Bronchial epithelial cell (primary cell): ENCODE measurements around the gene SYT2. TPM values are rescaled to one million over a fixed set of nuclear protein-coding genes. Genes with fewer than 3 reads are reported as not detected.
"Not testable (repeated sequence)": the region's sequence is repeated elsewhere in the genome, so short reads cannot be mapped to it uniquely, and the experiment has no call there.

Experiments used
- DNase-seq: peaks from one replicate; pipeline ENCODE4 v3.0.0-alpha.2; 2010; ENCODE audit warnings: low read depth
- FAIRE-seq: peaks from 2 replicates; lab custom pipeline; 2011; peaks lifted over from hg19 to GRCh38; lab: Jason Lieb, UNC
- H3K27me3 ChIP-seq: 2 replicates; pipeline ENCODE4 v1.5.1; 2011; ENCODE audit warnings: low read length; ENCODE audit not compliant: control insufficient read depth, insufficient read depth
- H3K36me3 ChIP-seq: 2 replicates; pipeline ENCODE4 v1.5.1; 2011; ENCODE audit warnings: low read length; ENCODE audit not compliant: control insufficient read depth, insufficient read depth
- H3K4me3 ChIP-seq: 2 replicates; pipeline ENCODE4 v1.5.1; 2011; ENCODE audit warnings: mild to moderate bottlenecking, low read depth, low read length, control low read depth
- total RNA-seq: library from RNA; depleted of rRNA; stranded (reverse); fragments of >200 nt; gene quantifications from 2 replicates; pipeline ENCODE4 v1.2.1, GENCODE V29; 2014
- TF ChIP-seq, protein P1 (sequence below): IDR thresholded peaks from 2 replicates; pipeline ENCODE4 v1.5.1; 2011; ENCODE audit warnings: mild to moderate bottlenecking, moderate library complexity, low read length, control low read depth, inconsistent platforms; ENCODE audit not compliant: insufficient read depth, severe bottlenecking

The SYT2 gene
- total RNA-seq, 1 donor from 2014 or later: under 0.01 TPM

DNA sequence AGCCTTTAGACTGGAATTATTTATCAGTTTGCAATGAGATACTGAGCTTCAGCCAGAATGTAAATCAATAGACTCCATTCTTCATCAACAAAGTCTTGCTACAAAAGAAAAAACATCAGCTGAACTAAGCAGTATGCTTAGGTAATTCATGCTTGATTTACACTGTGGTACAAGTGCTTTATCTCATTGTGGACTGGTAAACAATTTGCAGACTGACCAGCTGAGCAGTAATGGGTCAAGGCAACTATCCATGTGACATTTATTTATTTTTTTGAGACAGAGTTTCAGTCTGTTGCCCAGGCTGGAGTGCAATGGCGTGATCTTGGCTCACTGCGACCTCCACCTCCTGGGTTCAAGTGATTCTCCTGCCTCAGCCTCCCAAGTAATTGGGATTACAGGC, 39.8 kb upstream of the SYT2 start:
- H3K27me3 ChIP-seq: no peaks in the 10 kb centered on the region
- H3K36me3 ChIP-seq: peaks cover 21% of the 10 kb centered on the region
- H3K4me3 ChIP-seq: no peak overlapping the region
- no peak for DNase-seq
- FAIRE-seq: no peak
- TF ChIP-seq, protein P1, sequence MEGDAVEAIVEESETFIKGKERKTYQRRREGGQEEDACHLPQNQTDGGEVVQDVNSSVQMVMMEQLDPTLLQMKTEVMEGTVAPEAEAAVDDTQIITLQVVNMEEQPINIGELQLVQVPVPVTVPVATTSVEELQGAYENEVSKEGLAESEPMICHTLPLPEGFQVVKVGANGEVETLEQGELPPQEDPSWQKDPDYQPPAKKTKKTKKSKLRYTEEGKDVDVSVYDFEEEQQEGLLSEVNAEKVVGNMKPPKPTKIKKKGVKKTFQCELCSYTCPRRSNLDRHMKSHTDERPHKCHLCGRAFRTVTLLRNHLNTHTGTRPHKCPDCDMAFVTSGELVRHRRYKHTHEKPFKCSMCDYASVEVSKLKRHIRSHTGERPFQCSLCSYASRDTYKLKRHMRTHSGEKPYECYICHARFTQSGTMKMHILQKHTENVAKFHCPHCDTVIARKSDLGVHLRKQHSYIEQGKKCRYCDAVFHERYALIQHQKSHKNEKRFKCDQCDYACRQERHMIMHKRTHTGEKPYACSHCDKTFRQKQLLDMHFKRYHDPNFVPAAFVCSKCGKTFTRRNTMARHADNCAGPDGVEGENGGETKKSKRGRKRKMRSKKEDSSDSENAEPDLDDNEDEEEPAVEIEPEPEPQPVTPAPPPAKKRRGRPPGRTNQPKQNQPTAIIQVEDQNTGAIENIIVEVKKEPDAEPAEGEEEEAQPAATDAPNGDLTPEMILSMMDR: no peak

DNA sequence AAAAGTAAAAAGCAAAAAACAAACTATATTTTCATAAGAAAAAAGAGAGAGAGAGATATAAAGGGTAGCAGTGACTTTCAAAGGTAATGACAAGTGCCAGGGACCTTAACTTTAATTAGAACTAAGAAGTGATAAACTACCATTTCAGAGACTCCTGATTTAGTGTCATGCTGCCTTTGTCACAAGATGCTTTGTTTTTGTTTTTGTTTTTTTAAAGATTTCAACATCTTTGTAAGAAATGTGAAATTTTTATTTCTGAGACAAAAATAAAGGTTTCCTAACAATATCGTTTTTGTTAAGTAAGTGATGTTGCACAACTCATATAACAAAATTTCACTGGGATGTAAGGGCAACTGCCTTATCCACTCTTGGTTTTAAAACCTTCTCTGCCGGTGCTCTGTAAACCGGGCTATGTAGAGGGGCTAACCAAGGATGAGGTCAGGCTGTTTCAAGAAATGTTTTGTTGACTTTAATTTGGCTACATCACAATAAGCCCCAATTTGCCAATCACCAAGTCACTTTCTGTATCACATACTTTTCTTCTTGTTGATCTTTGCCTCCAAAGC, 35.2 kb upstream of the SYT2 start:
- DNase-seq: no peak
- Histone ChIP-seq H3K4me3 (no peak overlapping the region), H3K27me3 (no peaks in the 10 kb centered on the region), H3K36me3 (peaks cover 25% of the 10 kb centered on the region)
- FAIRE-seq: no peak
- TF ChIP-seq, protein P1: no peak

DNA sequence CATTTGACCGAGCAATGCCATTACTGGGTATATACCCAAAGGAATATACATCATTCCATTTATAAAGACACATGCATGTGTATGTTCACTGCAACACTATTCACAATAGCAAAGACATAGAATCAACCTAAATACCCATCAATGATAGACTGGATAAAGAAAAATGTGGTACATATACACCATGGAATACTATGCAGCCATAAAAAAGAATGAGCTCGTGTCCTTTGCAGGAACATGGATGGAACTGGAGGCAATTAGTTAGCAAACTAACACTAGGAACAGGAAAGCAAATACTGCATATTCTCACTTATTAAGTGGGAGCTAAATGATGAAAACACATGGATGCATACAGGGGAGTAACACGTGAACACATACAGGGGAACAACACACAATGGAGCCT, 34.5 kb upstream of the SYT2 start:
- not testable (repeated sequence) for FAIRE-seq, DNase-seq, H3K4me3 ChIP-seq, H3K27me3 ChIP-seq
- H3K36me3 ChIP-seq: peaks cover 24% of the 10 kb centered on the region

DNA sequence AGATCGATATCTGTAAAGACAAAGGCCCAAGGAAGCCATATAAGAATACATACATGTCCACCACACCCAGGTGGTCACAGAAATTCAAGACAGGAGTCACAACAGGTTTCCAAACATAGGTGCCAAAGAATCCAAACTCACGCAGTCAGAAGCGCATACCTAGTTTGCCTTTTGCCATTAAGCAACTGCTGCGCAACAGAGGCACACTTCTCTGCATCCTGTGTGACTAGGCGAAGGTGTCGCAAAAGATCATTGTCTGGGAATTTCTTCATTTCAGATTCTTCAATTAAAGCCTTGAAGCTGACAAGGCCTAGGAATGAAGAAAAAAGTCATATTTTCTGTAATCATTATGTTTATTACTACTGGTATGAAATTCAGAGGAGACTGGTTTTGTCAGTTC, 32.2 kb upstream of the SYT2 start:
- Histone ChIP-seq H3K4me3 (no peak overlapping the region), H3K27me3 (no peaks in the 10 kb centered on the region), H3K36me3 (peaks cover 20% of the 10 kb centered on the region)
- TF ChIP-seq, protein P1: no peak
- FAIRE-seq (no peak), DNase-seq (no peak)

DNA sequence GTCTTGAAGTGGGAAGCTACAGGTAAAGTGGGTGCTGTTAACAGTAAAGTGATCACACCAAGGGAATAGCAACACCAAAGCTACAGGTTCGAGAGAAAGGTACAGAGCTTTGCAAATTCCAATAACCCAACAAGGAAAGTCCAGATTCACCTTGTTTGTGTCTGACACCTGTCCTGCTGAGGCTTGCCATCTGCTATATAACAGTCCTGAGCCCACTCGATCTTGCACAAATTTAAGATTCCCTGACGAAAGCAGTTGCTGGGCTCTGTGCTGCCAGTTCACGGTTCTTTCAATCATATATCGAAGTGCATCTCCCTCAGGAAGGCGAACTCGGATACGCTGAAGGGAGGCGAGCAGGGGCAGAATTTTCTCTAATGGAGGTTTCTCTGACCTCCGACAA, 23.0 kb upstream of the SYT2 start:
- no peaks in the 10 kb centered on the region for H3K27me3 ChIP-seq
- FAIRE-seq: no peak
- TF ChIP-seq, protein P1: no peak
- peaks cover 40% of the 10 kb centered on the region for H3K36me3 ChIP-seq
- no peak overlapping the region for H3K4me3 ChIP-seq
- no peak for DNase-seq

DNA sequence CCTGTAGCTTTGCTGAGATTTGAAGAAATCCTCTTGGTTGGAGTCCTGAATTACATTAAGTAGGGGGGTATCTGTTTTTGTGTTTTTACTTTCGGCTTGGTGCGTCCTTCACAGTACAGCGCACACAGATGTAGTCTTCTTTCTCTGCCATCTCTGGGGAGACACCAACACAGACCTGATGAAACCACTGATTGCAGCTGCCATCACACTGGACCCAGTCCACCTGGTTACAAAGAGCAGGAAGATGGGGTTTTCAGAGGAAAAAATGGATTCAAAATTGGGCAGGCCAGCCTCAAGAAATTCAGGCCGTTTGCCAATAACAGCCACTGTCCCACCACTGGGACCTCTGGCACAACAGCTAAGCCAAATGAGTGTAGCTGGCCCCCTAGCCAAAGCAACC, 18.7 kb upstream of the SYT2 start:
- TF ChIP-seq, protein P1: no peak
- Histone ChIP-seq H3K27me3 (no peaks in the 10 kb centered on the region), H3K36me3 (peaks cover 32% of the 10 kb centered on the region), H3K4me3 (no peak overlapping the region)
- DNase-seq (no peak), FAIRE-seq (no peak)
